Stimulated activated CD8-positive, alpha-beta memory T cell treated with anti-CD3 and anti-CD28 coated beads, Interleukin-4, amount 100 ng/mL, for 4 hours (primary cell): ENCODE data around the gene IP6K1.

Source experiments
- DNase-seq, 2 donors: peaks; one replicate each; pipeline ENCODE4 v3.0.0-alpha.2; 2020; ENCODE audit warnings: low read depth in 2 of 2, low spot score in 1 of 2

Gene IP6K1

DNA sequence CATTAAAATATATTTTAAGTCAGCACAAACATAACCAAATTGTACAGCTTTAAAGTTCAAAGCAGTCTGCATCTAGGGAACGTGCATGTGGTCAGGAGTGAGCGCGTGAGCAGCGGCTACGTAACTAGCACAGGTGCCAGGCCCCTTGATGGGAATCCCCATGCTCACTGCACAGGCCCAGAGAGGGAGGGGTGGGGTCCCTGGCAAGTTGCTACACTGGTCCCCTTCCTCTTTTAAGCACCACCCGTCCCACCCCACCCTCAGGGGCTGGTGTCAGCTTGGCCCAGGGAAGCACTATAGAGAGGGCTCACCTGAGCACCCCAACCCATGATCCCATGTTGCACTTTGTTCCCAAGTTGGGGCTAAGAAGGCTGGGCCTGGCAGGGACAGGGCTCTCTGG, 61.8 kb downstream of the IP6K1 start:
- DNase-seq = no peak

GRCh38 chr3:49723628-49724551, 62.5 kb downstream of the IP6K1 start, which contains the start of gene GMPPB:
GMPPB (minus strand) TSS chr3:49723951; CDS start chr3:49723726, 225 bp downstream.
- DNase-seq = peak; percentile 81 to 82

DNA sequence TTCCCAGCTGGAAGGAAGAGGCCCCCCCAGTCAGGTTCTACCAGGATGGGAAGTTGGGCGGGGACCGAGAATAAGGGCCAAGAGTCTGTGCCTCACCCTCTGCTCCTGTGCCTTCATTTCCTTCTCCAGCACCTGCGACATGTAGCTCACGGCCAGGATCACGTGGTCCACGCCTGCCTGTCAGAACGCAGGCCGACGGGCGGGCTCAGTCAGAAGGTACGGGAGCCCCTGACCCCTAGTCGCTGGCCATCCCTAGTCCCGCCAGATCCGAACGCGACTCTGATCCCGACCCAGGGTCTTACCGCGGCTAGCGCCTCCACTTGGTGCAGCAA, 63.1 kb downstream of the IP6K1 start:
- DNase-seq = peak in 1 of 2 donors; percentile 17

DNA sequence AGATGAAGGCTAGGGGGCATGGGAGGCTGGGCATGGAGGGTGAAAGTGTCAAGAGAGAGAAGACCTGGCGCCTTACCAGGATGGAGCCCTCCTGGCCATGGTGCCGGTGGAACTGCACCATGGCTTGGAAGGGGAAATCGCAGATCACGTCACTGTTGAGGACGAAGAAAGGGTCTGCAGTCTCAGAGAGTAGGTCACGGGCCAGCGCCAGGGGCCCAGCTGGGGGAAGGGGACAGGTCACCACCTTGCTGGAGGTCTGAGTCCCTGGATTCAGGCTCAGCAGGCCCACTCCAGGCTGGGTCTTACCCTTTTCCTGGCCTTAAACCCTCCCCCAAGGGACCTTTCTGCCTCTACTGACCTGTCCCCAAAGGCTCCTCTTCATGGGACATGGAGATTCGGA, 63.4 kb downstream of the IP6K1 start:
- DNase-seq = no peak

- no peak for DNase-seq
Observed at GRCh38 chr3:49721896-49722781, 64.2 kb downstream of the IP6K1 start.

DNA sequence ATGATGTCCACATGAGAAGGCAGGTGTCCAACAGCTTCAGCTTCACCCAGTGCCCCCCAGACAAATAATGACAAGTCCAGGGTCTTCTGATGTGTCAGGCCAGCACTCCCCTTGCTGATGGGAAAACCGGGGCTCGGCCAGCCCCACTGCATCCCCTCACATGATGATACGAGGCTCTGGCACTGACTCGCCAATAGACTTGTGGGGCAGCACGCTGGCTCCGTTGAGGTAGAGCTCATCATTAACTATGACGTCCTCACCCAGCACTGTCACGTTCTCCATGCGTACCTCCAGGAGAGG, 64.8 kb downstream of the IP6K1 start:
- no peak for DNase-seq

DNA sequence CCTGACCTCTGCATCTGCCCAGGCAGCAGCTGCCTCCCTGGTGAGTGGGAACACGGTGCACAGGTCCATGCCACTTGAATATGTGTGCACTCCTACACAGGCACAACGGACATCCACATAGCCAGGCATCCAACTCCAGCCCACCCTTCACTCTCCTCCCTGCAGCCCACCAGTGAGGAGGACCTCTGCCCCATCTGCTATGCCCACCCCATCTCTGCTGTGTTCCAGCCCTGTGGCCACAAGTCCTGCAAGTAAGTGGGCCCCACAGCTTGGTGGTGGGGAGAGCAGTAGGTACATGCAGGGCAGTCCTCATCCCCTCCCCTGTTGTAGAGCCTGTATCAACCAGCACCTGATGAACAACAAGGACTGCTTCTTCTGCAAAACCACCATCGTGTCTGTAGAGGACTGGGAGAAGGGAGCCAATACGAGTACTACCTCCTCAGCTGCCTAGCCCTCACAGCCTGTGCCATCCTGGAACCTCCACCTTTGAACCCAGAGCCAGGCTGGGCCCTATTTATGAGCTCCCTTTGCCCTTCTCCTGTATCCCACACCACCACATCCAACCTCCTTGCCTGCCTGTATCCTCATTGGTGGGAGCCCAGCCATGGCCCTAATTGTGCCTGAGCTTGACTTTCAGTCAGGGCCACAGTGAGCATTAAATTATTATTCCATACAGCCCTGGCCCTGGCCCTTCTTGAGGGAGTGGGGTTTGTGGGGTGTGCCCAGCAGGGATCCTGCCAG, 65.3 kb downstream of the IP6K1 start:
- no peak for DNase-seq

- peak; percentile 72 to 82 for DNase-seq
Observed at GRCh38 chr3:49719214-49719884, 67.0 kb downstream of the IP6K1 start, which contains the start of gene AMIGO3. AMIGO3 (minus strand) TSS chr3:49719684; CDS start chr3:49719465, 219 bp downstream.

GRCh38 chr3:49718858-49719213, 67.5 kb downstream of the IP6K1 start:
- no peak for DNase-seq

DNA sequence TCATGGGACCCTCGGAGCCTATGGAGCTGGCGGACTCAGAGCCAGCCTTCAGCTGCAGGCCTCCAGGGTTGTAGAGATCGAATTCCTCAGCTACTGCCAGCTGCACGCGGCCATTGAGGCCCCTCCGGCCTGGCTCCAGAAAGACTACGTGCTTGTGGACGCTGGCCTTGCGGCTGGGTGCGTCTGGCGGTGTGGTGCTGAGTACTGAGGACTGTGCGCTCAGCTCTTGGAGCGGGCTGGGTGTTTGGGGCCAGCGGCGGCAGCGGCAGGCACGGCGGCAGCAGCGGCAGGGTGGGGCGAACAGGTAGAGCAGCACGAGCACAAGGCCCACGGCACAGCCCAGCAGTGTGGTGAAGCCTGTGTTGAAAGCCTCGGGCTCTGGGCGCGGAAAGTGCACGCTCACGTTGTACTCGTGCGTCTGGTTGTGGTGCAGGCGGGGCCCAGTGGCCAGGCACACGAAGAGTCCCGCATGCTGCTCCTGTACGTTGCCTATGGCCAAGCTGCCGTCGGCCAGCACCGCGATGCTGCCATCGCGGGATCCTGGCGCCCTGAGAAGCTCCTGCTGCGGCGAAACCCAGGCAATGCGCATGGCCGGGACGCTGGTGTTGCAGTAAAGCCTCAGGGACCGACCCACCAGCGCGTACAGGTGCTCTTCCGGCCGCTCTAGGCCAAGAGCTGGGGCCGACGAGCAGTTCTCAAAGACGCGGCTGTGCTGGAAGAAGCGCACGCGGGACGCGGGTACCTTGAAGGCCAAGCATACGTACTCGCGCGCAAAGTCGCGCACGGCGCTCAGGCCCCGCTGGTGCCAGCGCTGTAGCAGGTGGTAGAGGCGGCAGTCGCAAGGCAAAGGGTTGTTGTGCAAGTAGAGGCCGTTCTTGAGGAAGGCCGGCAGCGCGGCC, 68.1 kb downstream of the IP6K1 start:
- DNase-seq = no peak

- DNase-seq = no peak
Observed at GRCh38 chr3:49717211-49717958, 69.0 kb downstream of the IP6K1 start.

- DNase-seq = no peak
Observed at GRCh38 chr3:49716691-49717210, 69.6 kb downstream of the IP6K1 start.

DNA sequence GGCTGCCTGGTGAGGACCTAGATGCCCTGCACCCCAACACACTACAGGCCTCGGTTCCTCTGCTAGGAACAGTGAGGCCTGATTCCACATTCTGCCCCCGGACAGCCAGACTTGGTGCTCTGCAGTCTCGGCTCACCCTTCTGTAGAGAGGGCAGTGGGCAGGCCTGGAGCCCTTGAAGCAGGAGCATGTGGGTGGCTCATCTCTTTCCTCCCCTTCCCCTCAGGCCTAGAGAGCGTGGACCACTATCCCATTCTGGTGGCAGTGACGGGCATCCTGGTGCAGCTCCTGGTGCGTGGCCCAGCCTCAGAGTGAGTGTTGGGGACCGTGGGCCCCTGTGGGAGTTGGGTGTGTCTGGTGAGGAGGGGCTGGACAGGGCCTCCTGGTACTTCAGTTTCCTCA, 70.2 kb downstream of the IP6K1 start:
- DNase-seq = no peak

DNA sequence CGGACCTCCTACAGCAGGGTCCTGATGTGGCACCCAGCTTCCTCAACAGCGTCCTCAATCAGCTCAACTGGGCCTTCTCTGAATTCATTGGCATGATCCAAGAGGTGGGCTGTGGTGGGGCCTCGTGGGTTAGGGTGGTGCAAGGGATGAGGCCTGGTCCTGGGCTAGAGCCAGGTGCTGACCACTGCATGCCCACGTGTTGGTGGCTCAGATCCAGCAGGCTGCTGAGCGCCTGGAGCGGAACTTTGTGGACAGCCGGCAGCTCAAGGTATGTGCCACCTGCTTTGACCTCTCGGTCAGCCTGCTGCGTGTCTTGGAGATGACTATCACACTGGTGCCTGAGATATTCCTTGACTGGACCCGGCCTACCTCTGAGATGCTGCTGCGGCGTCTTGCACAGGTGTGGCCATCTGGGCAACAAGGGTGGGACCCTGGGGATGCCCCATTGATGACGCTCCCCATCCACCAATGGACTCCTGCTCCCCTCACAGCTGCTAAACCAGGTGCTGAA, 70.7 kb downstream of the IP6K1 start:
- DNase-seq = no peak

- no peak for DNase-seq
Observed at GRCh38 chr3:49714728-49715550, 71.4 kb downstream of the IP6K1 start.

- DNase-seq = no peak
Observed at GRCh38 chr3:49713336-49714105, 72.8 kb downstream of the IP6K1 start.
